ENCODE measurements around the gene ADGRB3. TPM values are rescaled to one million over a fixed set of nuclear protein-coding genes. Genes with fewer than 3 reads are reported as not detected.
"Not testable (repeated sequence)": the region's sequence is repeated elsewhere in the genome, so short reads cannot be mapped to it uniquely, and the experiment has no call there.

The ADGRB3 gene
- total and polyA plus RNA-seq, 8 donors: 0.04 to 0.34 (median 0.21) TPM

GRCh38 chr6:69105288-69105687 lies 470.2 kb downstream of the ADGRB3 start:
- no peaks in the 10 kb centered on the region for H3K27me3 ChIP-seq
- intact Hi-C loops (cut with DNase I): no loop called here
- H3K27ac ChIP-seq: no peak overlapping the region
- no peak for DNase-seq
- H3K9me3 ChIP-seq: no peaks in the 10 kb centered on the region
- no peak overlapping the region for H3K4me3 ChIP-seq
- H3K4me1 ChIP-seq: no peaks in the 10 kb centered on the region
- H3K36me3 ChIP-seq: no peaks in the 10 kb centered on the region
- ATAC-seq: no peak
- FAIRE-seq: no peak
- 41 to 45% methylated on average over 3 of the region's 3 CpGs for WGBS, 2 donors
- TF ChIP-seq CTCF (IDR thresholded peaks at IDR 0.05): no peak

- Histone ChIP-seq H3K27ac (no peak overlapping the region), H3K27me3 (no peaks in the 10 kb centered on the region), H3K4me1 (no peaks in the 10 kb centered on the region), H3K4me3 (no peak overlapping the region), H3K36me3 (no peaks in the 10 kb centered on the region), H3K9me3 (no peaks in the 10 kb centered on the region)
- DNase-seq (no peak), ATAC-seq (no peak), FAIRE-seq (no peak)
- intact Hi-C loops (cut with DNase I): no loop called here
- no peak for TF ChIP-seq CTCF (IDR thresholded peaks at IDR 0.05)
- 44 to 62% methylated on average over 3 of the region's 3 CpGs for WGBS, 2 donors
Measured at GRCh38 chr6:69106511-69106910, 471.4 kb downstream of the ADGRB3 start.

GRCh38 chr6:69111301-69111700 lies 476.2 kb downstream of the ADGRB3 start:
- H3K4me3 ChIP-seq: no peak overlapping the region
- WGBS, 2 donors: 19% methylated on average over 2 of the region's 2 CpGs
- H3K36me3 ChIP-seq: no peaks in the 10 kb centered on the region
- intact Hi-C loops (cut with DNase I): no loop called here
- no peak overlapping the region for H3K27ac ChIP-seq
- no peaks in the 10 kb centered on the region for H3K9me3 ChIP-seq
- no peaks in the 10 kb centered on the region for H3K27me3 ChIP-seq
- no peaks in the 10 kb centered on the region for H3K4me1 ChIP-seq
- TF ChIP-seq CTCF (IDR thresholded peaks at IDR 0.05): no peak
- DNase-seq: no peak
- no peak for FAIRE-seq
- ATAC-seq: no peak

- ATAC-seq (no peak), FAIRE-seq (no peak), DNase-seq (no peak)
- H3K27ac ChIP-seq: no peak overlapping the region
- intact Hi-C loops (cut with DNase I): no loop called here
- no peak for TF ChIP-seq CTCF (IDR thresholded peaks at IDR 0.05)
- no peaks in the 10 kb centered on the region for H3K4me1 ChIP-seq
- H3K9me3 ChIP-seq: no peaks in the 10 kb centered on the region
- H3K27me3 ChIP-seq: no peaks in the 10 kb centered on the region
- 60 to 67% methylated on average over 2 of the region's 2 CpGs for WGBS, 2 donors
- no peaks in the 10 kb centered on the region for H3K36me3 ChIP-seq
- no peak overlapping the region for H3K4me3 ChIP-seq
Measured at GRCh38 chr6:69116658-69117057, 481.6 kb downstream of the ADGRB3 start.

- H3K4me1 ChIP-seq; H3K27me3 ChIP-seq; ATAC-seq; FAIRE-seq; H3K4me3 ChIP-seq; intact Hi-C loops (cut with DNase I); H3K9me3 ChIP-seq; H3K27ac ChIP-seq; H3K36me3 ChIP-seq: not testable (repeated sequence)
- peak in 1 of 6 donors; percentile 49 for DNase-seq
- whole genome bisulfite sequencing, 2 donors: 78 to 87% methylated on average over 41 to 51 of the region's 51 CpGs
Measured at GRCh38 chr6:69121461-69122406, 486.7 kb downstream of the ADGRB3 start.

All from pancreas (tissue), 10 donors.